HepG2 (cell line): ENCODE data around the gene BBS5. TPM values are rescaled to one million over a fixed set of nuclear protein-coding genes. Genes with fewer than 3 reads are reported as not detected.

ENCODE experiments used
- ATAC-seq: fragments of 200-7000 bp; cut with Tn5 transposase; 3 replicates; pipeline ENCODE4 v1.9.1; 2020; ENCODE audit warnings: mild to moderate bottlenecking, moderate library complexity
- BruUV-seq: library from RNA; stranded (reverse); fragments of 400-500 nt; replicated peaks from 2 replicates; lab custom pipeline; 2021; lab: Mats Ljungman, UMichigan
- CTCF ChIA-PET: fragments of 300-600 bp; formaldehyde crosslinking; extraction: SDS; loops from one replicate; lab custom pipeline; 2021; ENCODE audit warnings: low total read pairs, inconsistent platforms, low intra/inter-chr PET ratio; lab: Yijun Ruan, JAX
- POLR2A ChIA-PET: fragments of 350-600 bp; sonication (Branson Sonifier 250); formaldehyde crosslinking; loops from one replicate; lab custom pipeline; 2020; ENCODE audit warnings: antibody characterized with exemption, inconsistent platforms; lab: Yijun Ruan, JAX
- DNase-seq: peaks from one replicate; pipeline ENCODE4 v3.0.0-alpha.2; 2015; ENCODE audit warnings: low spot score
- FAIRE-seq: peaks from 3 replicates; lab custom pipeline; 2011; peaks lifted over from hg19 to GRCh38; lab: Jason Lieb, UNC
- H2AFZ ChIP-seq: one replicate; pipeline ENCODE4 v1.6.1; 2011; ENCODE audit warnings: low read length, inconsistent platforms
- H3K27ac ChIP-seq: fragments of 300-600 bp; 3 replicates; pipeline ENCODE4 v1.8.0; 2011; ENCODE audit warnings: mixed run types, mild to moderate bottlenecking, mixed read lengths, low read length, inconsistent platforms; ENCODE audit not compliant: insufficient read depth; ENCODE audit errors: extremely low read length
- H3K27me3 ChIP-seq, 2 experiments: fragments of 200-600 bp in 1 of 2; 2 replicates in 1 of 2; 3 replicates in 1 of 2; pipeline versions ENCODE4 v1.6.0 to v1.8.0; 2011; ENCODE audit warnings: low read length in 2 of 2, mild to moderate bottlenecking in 2 of 2, moderate library complexity in 2 of 2, inconsistent platforms in 1 of 2; ENCODE audit not compliant: insufficient read depth in 2 of 2, control insufficient read depth in 1 of 2
- H3K36me3 ChIP-seq, 2 experiments: fragments of 200-600 bp in 1 of 2; replicated peaks in 1 of 2; 2 replicates in 1 of 2; 3 replicates in 1 of 2; pipeline versions ENCODE4 v1.5.1 to v1.8.0; 2011; ENCODE audit warnings: low read length in 2 of 2, inconsistent platforms in 1 of 2; ENCODE audit not compliant: insufficient read depth in 2 of 2, control insufficient read depth in 1 of 2
- H3K4me1 ChIP-seq: 2 replicates; pipeline ENCODE4 v1.5.1; 2012; ENCODE audit warnings: low read length, inconsistent platforms; ENCODE audit not compliant: insufficient read depth
- H3K4me2 ChIP-seq: 2 replicates; pipeline ENCODE4 v1.6.0; 2011; ENCODE audit warnings: low read depth, low read length, inconsistent platforms
- H3K4me3 ChIP-seq, 3 experiments: fragments of 200-600 bp in 1 of 3; sonication (generic), shearing (Covaris generic) in 1 of 3; replicated peaks in 1 of 3; 2 replicates each; pipeline ENCODE4 v1.5.1; 2011 to 2016; ENCODE audit warnings: low read length in 3 of 3, inconsistent platforms in 2 of 3, low read depth in 2 of 3, mild to moderate bottlenecking in 2 of 3, control low read depth in 1 of 3, mixed read lengths in 1 of 3; ENCODE audit not compliant: insufficient read depth in 1 of 3
- H3K79me2 ChIP-seq: one replicate; pipeline ENCODE4 v1.6.1; 2011; ENCODE audit warnings: low read length, inconsistent platforms; ENCODE audit not compliant: insufficient read depth
- H3K9ac ChIP-seq: 2 replicates; pipeline ENCODE4 v1.6.0; 2011; ENCODE audit warnings: mild to moderate bottlenecking, low read depth, low read length, inconsistent platforms; ENCODE audit not compliant: insufficient read depth
- H3K9me3 ChIP-seq: 2 replicates; pipeline ENCODE4 v1.5.1; 2012; ENCODE audit warnings: mild to moderate bottlenecking, low read length
- H4K20me1 ChIP-seq: 2 replicates; pipeline ENCODE4 v1.6.0; 2011; ENCODE audit warnings: inconsistent platforms, mild to moderate bottlenecking, low read length, moderate library complexity; ENCODE audit not compliant: insufficient read depth
- ASH2L ChIP-seq: fragments of 300-600, 200-600 bp; sonication (generic); IDR thresholded peaks from 2 replicates; pipeline ENCODE4 v1.7.0; 2017; ENCODE audit warnings: low read depth, mild to moderate bottlenecking, moderate library complexity, mixed read lengths, low read length; ENCODE audit not compliant: insufficient read length
- ETV5 ChIP-seq: IDR thresholded peaks from 2 replicates; pipeline ENCODE4 v1.6.1; 2018; ENCODE audit warnings: missing biosample characterization, missing genetic modification reagents, inconsistent platforms, borderline replicate concordance
- FOXA3 ChIP-seq: IDR thresholded peaks from 2 replicates; pipeline ENCODE4 v1.6.1; 2016; ENCODE audit warnings: missing genetic modification reagents, missing compliant biosample characterization
- HNF4G ChIP-seq, 2 experiments: sonication (generic) in 1 of 2; formaldehyde crosslinking in 1 of 2; IDR thresholded peaks; 2 replicates each; pipeline versions ENCODE4 v1.4.0 to v1.6.1; 2011 to 2020; ENCODE audit warnings: borderline replicate concordance in 2 of 2, low read depth in 2 of 2, mild to moderate bottlenecking in 2 of 2, low read length in 1 of 2, missing genetic modification reagents in 1 of 2, moderate library complexity in 1 of 2
- IKZF4 ChIP-seq: sonication (generic); formaldehyde crosslinking; IDR thresholded peaks from 2 replicates; pipeline ENCODE4 v1.5.1; 2020; ENCODE audit warnings: borderline replicate concordance, mild to moderate bottlenecking, low read depth, missing genetic modification reagents; ENCODE audit errors: not compliant biosample characterization
- KAT7 ChIP-seq: IDR thresholded peaks from 2 replicates; pipeline ENCODE4 v1.6.1; 2018; ENCODE audit warnings: borderline replicate concordance, missing compliant biosample characterization
- NR2F2 ChIP-seq: IDR thresholded peaks from 2 replicates; pipeline ENCODE4 v1.6.1; 2012; ENCODE audit warnings: low read depth, inconsistent platforms, borderline replicate concordance
- RBM22 ChIP-seq: fragments of 200-400 bp; formaldehyde crosslinking; optimal IDR thresholded peaks from 2 replicates; pipeline ENCODE3; 2017; ENCODE audit warnings: mild to moderate bottlenecking, low read length, moderate library complexity
- TGIF2 ChIP-seq: IDR thresholded peaks from 2 replicates; pipeline ENCODE4 v1.6.1; 2016; ENCODE audit warnings: control low read depth, missing compliant biosample characterization
- ZNF354B ChIP-seq: sonication (generic); formaldehyde crosslinking; IDR thresholded peaks from 2 replicates; pipeline ENCODE4 v1.8.0; 2022; ENCODE audit warnings: mild to moderate bottlenecking, missing genetic modification reagents
- ZNF629 ChIP-seq: sonication (generic); formaldehyde crosslinking; conservative IDR thresholded peaks from 2 replicates; pipeline ENCODE4 v1.5.0; 2020; ENCODE audit warnings: missing genetic modification reagents
- ZNF788 ChIP-seq: sonication (generic); formaldehyde crosslinking; IDR thresholded peaks from 2 replicates; pipeline ENCODE4 v1.5.0; 2020; ENCODE audit warnings: mild to moderate bottlenecking, missing genetic modification reagents, borderline replicate concordance
- ZNF883 ChIP-seq: sonication (generic); formaldehyde crosslinking; IDR thresholded peaks from 2 replicates; pipeline ENCODE4 v1.5.1; 2020; ENCODE audit warnings: mild to moderate bottlenecking, missing genetic modification reagents; ENCODE audit errors: not compliant biosample characterization
- WGBS: methylation state at CpG from one replicate; pipeline ENCODE4 v1.1.6; 2017; ENCODE audit warnings: low lambda C conversion rate; 5-methylcytosine and 5-hydroxymethylcytosine counted together
- in situ Hi-C: cut with HindIII; loops from 2 replicates; pipeline ENCODE4 v1.10.0; 2017; ENCODE audit warnings: low pct_unique_long_range_greater_than_20kb; ENCODE audit not compliant: extremely low pct_ligation_motif_present
- intact Hi-C: fragments of 100-400 bp; cut with micrococcal nuclease; formaldehyde crosslinking; loops from one replicate; pipeline ENCODE4 v1.10.0; 2022; ENCODE audit not compliant: unreplicated experiment
- polyA plus RNA-seq, 8 experiments: library from polyadenylated mRNA; depleted of rRNA in 3 of 8; stranded (reverse) in 7 of 8; unstranded in 1 of 8; fragments of >200 nt; fragmentation: Illumina TruSeq in 4 of 8; extraction: Trizol in 4 of 8; gene quantifications; 2 replicates each; pipeline versions ENCODE4 v1.2.1 to v1.2.3, GENCODE V29; 2011 to 2016; ENCODE audit warnings: low read depth in 4 of 8, missing spikeins in 1 of 8, mixed read lengths in 1 of 8; ENCODE audit not compliant: insufficient read depth in 1 of 8
- total RNA-seq, 5 experiments: library from RNA; depleted of rRNA; stranded (reverse); fragments of >200 nt; fragmentation: Illumina TruSeq; extraction: Trizol; gene quantifications; 2 replicates each; pipeline ENCODE4 v1.2.3, GENCODE V29; 2016; ENCODE audit warnings: low read depth in 1 of 5
- TF ChIP-seq, protein P1 (sequence below): IDR thresholded peaks from 2 replicates; pipeline ENCODE4 v1.6.1; 2016; ENCODE audit warnings: control low read depth
- TF ChIP-seq, protein P2 (sequence below): conservative IDR thresholded peaks from 2 replicates; pipeline ENCODE4 v1.6.1; 2018; ENCODE audit warnings: missing genetic modification reagents
- TF ChIP-seq, protein P3 (sequence below): sonication (generic); IDR thresholded peaks from 2 replicates; pipeline ENCODE4 v1.6.1; 2016; ENCODE audit warnings: low read depth, borderline replicate concordance

The BBS5 gene
- total and polyA plus RNA-seq, 2 of the 13 experiments (the other 11 are each of a cell fraction or from before 2014, with no cell fraction given) = 1.8 to 4.5 TPM

DNA sequence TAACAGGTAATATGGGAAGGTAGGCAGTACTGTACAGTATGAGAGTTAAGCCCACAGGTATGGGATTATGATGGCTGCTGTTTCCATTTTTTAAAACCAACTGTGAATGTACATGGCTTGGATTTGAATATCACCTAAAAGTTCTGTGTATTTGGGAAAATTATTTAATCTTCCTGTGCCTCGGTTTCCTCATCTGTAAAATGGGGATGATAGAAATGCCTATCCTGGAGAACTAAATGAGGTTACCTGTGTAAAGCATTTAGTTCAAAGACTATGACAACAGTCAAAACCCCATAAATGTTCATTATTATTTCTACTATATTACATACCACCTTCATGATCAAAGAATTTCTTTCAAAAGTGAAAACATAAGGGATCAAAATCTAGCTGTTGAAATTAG is 33.8 kb downstream of the BBS5 start:
- H3K9ac ChIP-seq = no peak overlapping the region
- H3K27me3 ChIP-seq = no peaks in the 10 kb centered on the region
- H2AFZ ChIP-seq = no peak overlapping the region
- H3K4me2 ChIP-seq = no peak overlapping the region
- ChIA-PET CTCF (no interaction called here), POLR2A (no interaction called here)
- H3K9me3 ChIP-seq = no peaks in the 10 kb centered on the region
- ATAC-seq (no peak), FAIRE-seq (no peak)
- H3K36me3 ChIP-seq = no peaks in the 10 kb centered on the region
- intact Hi-C loops = no loop called here
- H3K79me2 ChIP-seq = no peaks in the 10 kb centered on the region
- no TSS peak for BruUV-seq
- no peaks in the 10 kb centered on the region for H4K20me1 ChIP-seq
- no peak for TF ChIP-seq ZNF883 (CRISPR knock-in tag)
- TF ChIP-seq HNF4G (IDR thresholded peaks at IDR 0.05; ENCODE audit: borderline replicate concordance, low read depth, low read length) = no peak
- TF ChIP-seq HNF4G (CRISPR knock-in tag; IDR thresholded peaks at IDR 0.05; ENCODE audit: borderline replicate concordance, low read depth) = no peak
- TF ChIP-seq, protein P1, sequence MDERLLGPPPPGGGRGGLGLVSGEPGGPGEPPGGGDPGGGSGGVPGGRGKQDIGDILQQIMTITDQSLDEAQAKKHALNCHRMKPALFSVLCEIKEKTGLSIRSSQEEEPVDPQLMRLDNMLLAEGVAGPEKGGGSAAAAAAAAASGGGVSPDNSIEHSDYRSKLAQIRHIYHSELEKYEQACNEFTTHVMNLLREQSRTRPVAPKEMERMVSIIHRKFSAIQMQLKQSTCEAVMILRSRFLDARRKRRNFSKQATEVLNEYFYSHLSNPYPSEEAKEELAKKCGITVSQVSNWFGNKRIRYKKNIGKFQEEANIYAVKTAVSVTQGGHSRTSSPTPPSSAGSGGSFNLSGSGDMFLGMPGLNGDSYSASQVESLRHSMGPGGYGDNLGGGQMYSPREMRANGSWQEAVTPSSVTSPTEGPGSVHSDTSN (CRISPR knock-in tag) = no peak
- peak; percentile 58 for TF ChIP-seq ZNF629 (CRISPR knock-in tag)
- TF ChIP-seq, all 625 proteins: peak for 1
- DNase-seq = no peak
- WGBS = 55% methylated on average over 1 of the region's 1 CpG
- no peak overlapping the region for H3K27ac ChIP-seq
- H3K4me1 ChIP-seq = peaks cover 11% of the 10 kb centered on the region
- H3K4me3 ChIP-seq = no peak overlapping the region
- in situ Hi-C loops = no loop called here

DNA sequence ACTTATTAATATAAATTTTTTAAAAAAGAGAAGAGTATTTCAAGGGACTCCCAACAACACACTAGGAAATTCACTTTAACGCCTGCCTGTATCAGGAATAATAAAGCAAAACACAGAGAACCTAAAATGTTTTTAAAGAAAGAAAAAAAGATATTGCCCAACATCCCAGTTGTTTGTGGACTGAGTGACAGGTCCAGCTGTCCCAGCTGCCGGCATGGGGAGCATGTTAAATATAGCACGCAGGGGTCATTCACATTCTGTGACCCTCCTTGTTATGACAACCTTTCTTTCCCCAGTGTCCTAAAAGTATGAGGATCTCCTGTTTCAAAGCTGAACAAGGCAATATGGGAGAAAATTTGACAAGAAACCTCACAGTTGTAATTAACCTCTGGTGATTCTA is 34.6 kb downstream of the BBS5 start:
- Histone ChIP-seq H3K27ac (no peak overlapping the region), H3K4me3 (no peak overlapping the region), H3K9me3 (no peaks in the 10 kb centered on the region), H4K20me1 (no peaks in the 10 kb centered on the region), H3K79me2 (no peaks in the 10 kb centered on the region), H3K4me1 (peaks cover 11% of the 10 kb centered on the region), H3K4me2 (no peak overlapping the region), H3K9ac (no peak overlapping the region), H3K36me3 (no peaks in the 10 kb centered on the region), H2AFZ (no peak overlapping the region), H3K27me3 (no peaks in the 10 kb centered on the region)
- ATAC-seq = peak; percentile 65; the same call in 2 of the 3 replicates
- CTCF ChIA-PET = no interaction called here
- 18% methylated on average over 3 of the region's 3 CpGs for WGBS
- FAIRE-seq = no peak
- intact Hi-C loops = no loop called here
- BruUV-seq = no TSS peak
- POLR2A ChIA-PET = no interaction called here
- in situ Hi-C loops = no loop called here
- DNase-seq = peak; percentile 30
- TF ChIP-seq ZNF354B (no peak), ZNF788 (CRISPR knock-in tag) (no peak), FOXA3 (CRISPR knock-in tag) (0 out of 2 replicates have a peak, but pooled peaks have one; percentile 16), TGIF2 (CRISPR knock-in tag) (0 out of 2 replicates have a peak, but pooled peaks have one; percentile 57), RBM22 (no peak), KAT7 (CRISPR knock-in tag) (no peak), ETV5 (CRISPR knock-in tag) (no peak), IKZF4 (CRISPR knock-in tag) (no peak), ASH2L (no peak), NR2F2 (0 out of 2 replicates have a peak, but pooled peaks have one; percentile 22)
- TF ChIP-seq, protein P2, sequence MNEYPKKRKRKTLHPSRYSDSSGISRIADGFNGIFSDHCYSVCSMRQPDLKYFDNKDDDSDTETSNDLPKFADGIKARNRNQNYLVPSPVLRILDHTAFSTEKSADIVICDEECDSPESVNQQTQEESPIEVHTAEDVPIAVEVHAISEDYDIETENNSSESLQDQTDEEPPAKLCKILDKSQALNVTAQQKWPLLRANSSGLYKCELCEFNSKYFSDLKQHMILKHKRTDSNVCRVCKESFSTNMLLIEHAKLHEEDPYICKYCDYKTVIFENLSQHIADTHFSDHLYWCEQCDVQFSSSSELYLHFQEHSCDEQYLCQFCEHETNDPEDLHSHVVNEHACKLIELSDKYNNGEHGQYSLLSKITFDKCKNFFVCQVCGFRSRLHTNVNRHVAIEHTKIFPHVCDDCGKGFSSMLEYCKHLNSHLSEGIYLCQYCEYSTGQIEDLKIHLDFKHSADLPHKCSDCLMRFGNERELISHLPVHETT = no peak
- TF ChIP-seq, protein P3, sequence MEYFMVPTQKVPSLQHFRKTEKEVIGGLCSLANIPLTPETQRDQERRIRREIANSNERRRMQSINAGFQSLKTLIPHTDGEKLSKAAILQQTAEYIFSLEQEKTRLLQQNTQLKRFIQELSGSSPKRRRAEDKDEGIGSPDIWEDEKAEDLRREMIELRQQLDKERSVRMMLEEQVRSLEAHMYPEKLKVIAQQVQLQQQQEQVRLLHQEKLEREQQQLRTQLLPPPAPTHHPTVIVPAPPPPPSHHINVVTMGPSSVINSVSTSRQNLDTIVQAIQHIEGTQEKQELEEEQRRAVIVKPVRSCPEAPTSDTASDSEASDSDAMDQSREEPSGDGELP = peak; percentile 82
